Measurements from ENCODE around the gene MAPK14. TPM values are rescaled to one million over a fixed set of nuclear protein-coding genes. Genes with fewer than 3 reads are reported as not detected.
A peak's percentile ranks its signal among the peaks of the same experiment; 100 is the strongest.

MAPK14 gene
- total RNA-seq, 3 donors from 2014 or later (not counting 1 experiment from before 2014, with no cell fraction given), result 68.0 to 106 (median 84.5) TPM

GRCh38 chr6:36125575-36125974, 98.0 kb downstream of the MAPK14 start:
- intact Hi-C loops (cut with micrococcal nuclease), result no loop called here
- Mint-ChIP-seq H3K27ac (peak overlapping the region; percentile 33 to 68), H3K36me3 (no peaks in the 10 kb centered on the region), H3K9me3 (no peaks in the 10 kb centered on the region), H3K4me3 (no peak overlapping the region), H3K27me3 (ENCODE audit: low read depth in 2 of 2) (no peaks in the 10 kb centered on the region), H3K4me1 (peaks cover 53 to 90% of the 10 kb centered on the region in 2 donors)
- no peak overlapping the region for H3K27ac ChIP-seq (ENCODE audit: low read length)
- ATAC-seq (no peak), DNase-seq (no peak)
- 87% methylated on average over 8 of the region's 8 CpGs for WGBS (ENCODE audit: insufficient coverage)
- no peaks in the 10 kb centered on the region for H3K9me3 ChIP-seq (ENCODE audit: control insufficient read depth, insufficient read depth, low read length)
- TF ChIP-seq, protein P1, sequence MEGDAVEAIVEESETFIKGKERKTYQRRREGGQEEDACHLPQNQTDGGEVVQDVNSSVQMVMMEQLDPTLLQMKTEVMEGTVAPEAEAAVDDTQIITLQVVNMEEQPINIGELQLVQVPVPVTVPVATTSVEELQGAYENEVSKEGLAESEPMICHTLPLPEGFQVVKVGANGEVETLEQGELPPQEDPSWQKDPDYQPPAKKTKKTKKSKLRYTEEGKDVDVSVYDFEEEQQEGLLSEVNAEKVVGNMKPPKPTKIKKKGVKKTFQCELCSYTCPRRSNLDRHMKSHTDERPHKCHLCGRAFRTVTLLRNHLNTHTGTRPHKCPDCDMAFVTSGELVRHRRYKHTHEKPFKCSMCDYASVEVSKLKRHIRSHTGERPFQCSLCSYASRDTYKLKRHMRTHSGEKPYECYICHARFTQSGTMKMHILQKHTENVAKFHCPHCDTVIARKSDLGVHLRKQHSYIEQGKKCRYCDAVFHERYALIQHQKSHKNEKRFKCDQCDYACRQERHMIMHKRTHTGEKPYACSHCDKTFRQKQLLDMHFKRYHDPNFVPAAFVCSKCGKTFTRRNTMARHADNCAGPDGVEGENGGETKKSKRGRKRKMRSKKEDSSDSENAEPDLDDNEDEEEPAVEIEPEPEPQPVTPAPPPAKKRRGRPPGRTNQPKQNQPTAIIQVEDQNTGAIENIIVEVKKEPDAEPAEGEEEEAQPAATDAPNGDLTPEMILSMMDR (IDR thresholded peaks at IDR 0.05), result no peak
- H3K4me1 ChIP-seq (ENCODE audit: control insufficient read depth, insufficient read depth, low read length), result peaks cover 79% of the 10 kb centered on the region
- no peak overlapping the region for H3K4me3 ChIP-seq (ENCODE audit: low read length)
- no peaks in the 10 kb centered on the region for H3K36me3 ChIP-seq (ENCODE audit: control insufficient read depth, insufficient read depth, low read length)
- H3K27me3 ChIP-seq (ENCODE audit: control insufficient read depth, insufficient read depth, low read length), result no peaks in the 10 kb centered on the region

- H3K4me1 Mint-ChIP-seq, result peaks cover 48 to 90% of the 10 kb centered on the region in 2 donors
- peaks cover 79% of the 10 kb centered on the region for H3K4me1 ChIP-seq (ENCODE audit: control insufficient read depth, insufficient read depth, low read length)
- H3K4me3 ChIP-seq (ENCODE audit: low read length), result no peak overlapping the region
- H3K36me3 ChIP-seq (ENCODE audit: control insufficient read depth, insufficient read depth, low read length), result no peaks in the 10 kb centered on the region
- peak overlapping the region; percentile 33 to 68 for H3K27ac Mint-ChIP-seq
- TF ChIP-seq, protein P1 (IDR thresholded peaks at IDR 0.05), result no peak
- WGBS (ENCODE audit: insufficient coverage), result 88% methylated on average over 2 of the region's 2 CpGs
- DNase-seq, result no peak
- no peaks in the 10 kb centered on the region for H3K27me3 Mint-ChIP-seq (ENCODE audit: low read depth in 2 of 2)
- H3K27me3 ChIP-seq (ENCODE audit: control insufficient read depth, insufficient read depth, low read length), result no peaks in the 10 kb centered on the region
- no peaks in the 10 kb centered on the region for H3K9me3 ChIP-seq (ENCODE audit: control insufficient read depth, insufficient read depth, low read length)
- intact Hi-C loops (cut with micrococcal nuclease), result no loop called here
- H3K27ac ChIP-seq (ENCODE audit: low read length), result no peak overlapping the region
- no peaks in the 10 kb centered on the region for H3K36me3 Mint-ChIP-seq
- ATAC-seq, result no peak
- no peaks in the 10 kb centered on the region for H3K9me3 Mint-ChIP-seq
- H3K4me3 Mint-ChIP-seq, result peak overlapping the region; percentile 6
Measured at GRCh38 chr6:36126121-36126520, 98.5 kb downstream of the MAPK14 start.

DNA sequence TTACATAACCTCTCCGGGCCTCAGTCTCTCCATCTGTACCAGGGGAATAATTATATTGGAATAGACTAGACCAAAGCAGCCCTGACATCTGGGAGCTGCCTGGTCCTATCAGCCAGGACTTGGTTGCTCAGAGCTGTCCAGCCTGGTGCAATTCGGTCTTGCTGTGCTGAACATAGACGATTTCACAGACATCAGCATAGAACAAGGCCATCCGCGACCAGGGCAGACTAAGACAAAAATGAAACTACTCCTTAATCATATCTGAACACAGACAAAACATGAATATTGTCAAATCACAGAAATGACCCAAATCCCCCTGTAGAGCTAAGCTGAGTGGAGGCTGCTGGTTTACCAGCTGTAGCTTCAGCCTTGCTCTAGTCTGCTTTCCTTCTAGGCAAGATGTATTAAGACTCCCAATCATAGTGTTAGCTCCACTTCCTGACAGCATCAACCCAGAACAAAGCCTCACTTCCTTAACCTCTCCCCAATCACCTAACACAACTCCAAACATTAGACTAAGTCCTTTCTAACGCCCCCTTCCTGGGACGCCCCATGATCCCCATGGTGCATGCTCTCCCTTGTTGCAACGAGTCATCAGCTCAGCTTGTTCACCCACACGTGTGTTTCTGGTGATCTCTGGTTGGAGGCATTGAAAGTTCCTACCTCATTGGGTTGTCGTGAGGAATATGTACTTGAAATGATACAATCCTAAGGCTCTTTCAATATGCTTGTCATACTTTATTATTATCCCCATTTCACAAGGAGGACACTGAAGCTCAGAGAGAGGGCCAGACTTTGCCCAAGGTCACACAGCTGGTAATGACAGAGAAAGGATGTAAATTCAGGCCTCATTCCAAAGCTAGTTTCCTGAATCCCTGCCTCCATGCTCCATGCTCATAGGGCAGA, 99.2 kb downstream of the MAPK14 start:
- no peaks in the 10 kb centered on the region for H3K9me3 Mint-ChIP-seq
- H3K27ac ChIP-seq (ENCODE audit: low read length), result peak overlapping the region; percentile 4
- H3K36me3 Mint-ChIP-seq, result no peaks in the 10 kb centered on the region
- H3K4me3 ChIP-seq (ENCODE audit: low read length), result no peak overlapping the region
- peak overlapping the region; percentile 6 for H3K4me3 Mint-ChIP-seq
- H3K27ac Mint-ChIP-seq, result peak overlapping the region; percentile 33 to 68
- H3K27me3 ChIP-seq (ENCODE audit: control insufficient read depth, insufficient read depth, low read length), result no peaks in the 10 kb centered on the region
- no peaks in the 10 kb centered on the region for H3K27me3 Mint-ChIP-seq (ENCODE audit: low read depth in 2 of 2)
- DNase-seq (peak in 1 of 2 donors; percentile 33), ATAC-seq (no peak)
- 59% methylated on average over 9 of the region's 10 CpGs for WGBS (ENCODE audit: insufficient coverage)
- intact Hi-C loops (cut with micrococcal nuclease), result no loop called here
- peaks cover 45 to 90% of the 10 kb centered on the region in 2 donors for H3K4me1 Mint-ChIP-seq
- peaks cover 79% of the 10 kb centered on the region for H3K4me1 ChIP-seq (ENCODE audit: control insufficient read depth, insufficient read depth, low read length)
- H3K36me3 ChIP-seq (ENCODE audit: control insufficient read depth, insufficient read depth, low read length), result no peaks in the 10 kb centered on the region
- H3K9me3 ChIP-seq (ENCODE audit: control insufficient read depth, insufficient read depth, low read length), result no peaks in the 10 kb centered on the region
- TF ChIP-seq, protein P1 (IDR thresholded peaks at IDR 0.05), result no peak

Data from natural killer cell (primary cell).